NCI-H2107 treated with DMSO at 0.1 percent for 48 hours (cell line): ENCODE measurements around the gene PLK3.
"Not testable (repeated sequence)": the region's sequence is repeated elsewhere in the genome, so short reads cannot be mapped to it uniquely, and the experiment has no call there.

Source experiments
- DNase-seq: peaks from one replicate; lab custom pipeline; 2025; ENCODE audit not compliant: unreplicated experiment; lab: John Stamatoyannopoulos, UW

The PLK3 gene

DNA sequence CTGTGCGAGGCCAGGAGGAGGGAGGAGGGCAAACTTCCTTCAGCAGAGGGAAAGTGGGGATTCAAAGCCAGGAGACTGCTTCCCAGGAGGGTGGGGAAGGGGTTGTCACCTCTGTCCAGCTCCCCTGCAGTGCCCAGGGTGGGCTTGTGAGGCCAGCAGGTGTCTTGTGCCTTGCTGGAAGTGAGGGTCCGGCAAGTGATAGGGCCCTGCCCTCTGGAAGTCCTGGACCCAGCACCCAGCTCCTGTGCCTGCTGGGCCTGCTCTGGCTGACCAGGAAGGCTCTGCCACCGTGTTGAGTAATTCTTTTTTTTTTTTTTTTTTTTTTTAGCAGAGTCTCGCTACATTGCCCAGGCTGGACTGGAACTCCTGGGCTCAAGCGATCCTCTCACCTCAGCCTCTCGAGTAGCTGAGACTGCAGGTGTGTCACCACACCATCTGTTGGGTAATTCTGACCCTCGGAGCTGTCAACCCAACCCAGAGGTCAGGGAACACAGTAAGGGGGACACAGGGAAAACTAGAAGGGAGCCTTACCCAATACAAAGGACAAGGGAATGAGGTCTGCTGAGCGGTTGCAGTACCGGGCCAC, 13.2 kb upstream of the PLK3 start:
- no peak for DNase-seq

- DNase-seq, result no peak
Observed at GRCh38 chr1:44787506-44787905, 12.7 kb upstream of the PLK3 start.

DNA sequence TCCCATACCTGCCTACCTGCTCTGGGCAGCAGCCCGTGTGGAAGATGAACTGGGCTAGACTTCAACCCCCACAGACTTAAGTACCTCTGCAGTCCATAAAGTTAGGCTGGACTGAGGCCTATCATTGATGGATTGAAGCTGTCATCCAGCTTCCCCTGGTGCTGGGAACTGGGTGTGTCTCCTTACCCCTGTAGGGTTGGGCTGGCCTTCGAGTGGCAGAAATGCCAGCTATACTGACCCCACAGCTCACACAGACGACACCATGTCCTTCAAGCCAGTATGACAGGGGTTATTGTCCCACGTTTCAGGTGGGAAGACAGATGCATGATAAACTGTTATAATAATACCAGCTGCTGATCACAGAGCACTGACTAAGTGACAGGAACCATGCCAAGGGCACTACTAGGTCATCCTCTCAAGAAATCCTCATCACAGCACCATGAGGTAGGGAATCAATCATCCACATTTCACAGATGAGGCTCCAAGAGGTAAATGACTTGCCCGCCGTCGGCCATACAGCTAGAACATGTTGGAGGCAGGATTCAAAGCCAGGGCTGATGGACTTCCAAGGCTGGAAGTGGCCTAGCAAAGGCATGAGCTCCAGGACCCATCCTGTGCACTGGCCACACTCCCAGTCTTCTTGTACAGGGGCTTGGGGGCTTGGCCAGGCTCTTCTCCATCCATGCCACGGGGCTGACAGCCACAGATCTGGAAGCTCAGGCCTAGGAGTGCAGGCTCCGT, 11.9 kb upstream of the PLK3 start, which contains the start of gene BEST4:
Gene BEST4, minus strand, starts transcription at position 51 of the 741 bp plus-strand sequence. CDS start 465 bp downstream, outside the sequence.
- no peak for DNase-seq

DNA sequence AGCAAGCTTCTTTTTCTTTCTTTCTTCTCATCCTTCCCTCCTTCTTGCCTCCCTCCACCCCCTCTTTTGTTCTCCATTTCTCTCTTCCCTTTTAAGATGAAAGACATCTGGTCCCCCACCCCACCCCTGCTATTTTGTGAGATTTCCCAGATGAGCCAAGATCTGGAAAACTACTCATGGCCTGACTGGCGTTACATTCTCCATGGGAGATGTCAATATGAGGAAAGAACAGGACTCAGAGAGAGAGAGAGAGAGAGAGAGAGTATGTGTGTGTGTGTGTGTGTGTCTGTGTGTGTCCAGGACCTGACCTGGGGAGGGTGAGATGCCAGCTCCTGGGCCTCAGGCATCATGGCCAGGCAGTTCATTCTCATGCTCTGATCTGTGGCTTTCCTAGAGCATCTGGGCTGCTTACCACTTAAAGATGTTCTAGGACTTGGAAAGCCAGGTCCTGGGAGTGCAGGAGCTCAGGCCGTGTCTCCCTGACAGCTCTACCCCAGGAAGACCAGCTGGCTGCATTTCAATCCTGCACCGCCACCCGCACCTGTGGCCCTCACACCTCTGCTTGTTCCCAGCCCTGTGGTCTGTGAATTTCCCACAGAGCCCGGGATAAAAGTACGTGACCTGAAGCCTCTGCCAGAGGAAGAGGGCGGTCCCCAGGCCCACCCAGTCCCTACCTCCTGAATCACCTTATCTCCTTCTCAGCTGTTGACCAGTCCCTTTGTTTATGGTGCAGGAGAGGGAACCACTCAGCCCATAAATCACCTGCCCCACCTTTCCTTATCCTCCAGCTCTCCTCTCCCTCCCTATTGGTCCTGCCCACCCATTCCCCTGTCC, 9.0 kb upstream of the PLK3 start:
- no peak for DNase-seq

- DNase-seq, result no peak
Observed at GRCh38 chr1:44792736-44793502, 7.3 kb upstream of the PLK3 start.

DNA sequence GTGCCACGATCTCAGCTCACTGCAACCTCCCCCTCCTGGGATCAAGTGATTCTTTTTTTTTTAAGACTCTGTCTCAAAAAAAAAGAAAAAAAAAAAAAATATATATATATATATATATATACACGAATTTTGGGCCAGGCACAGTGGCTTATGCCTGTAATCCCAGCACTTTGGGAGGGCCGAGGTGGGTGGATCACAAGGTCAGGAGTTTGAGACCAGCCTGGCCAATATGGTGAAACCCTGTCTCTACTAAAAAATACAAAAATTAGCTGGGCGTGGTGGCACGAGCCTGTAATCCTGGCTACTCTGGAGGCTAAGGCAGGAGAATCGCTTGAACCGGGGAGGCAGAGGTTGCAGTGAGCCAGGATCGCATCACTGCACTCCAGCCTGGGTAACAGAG, 2.3 kb upstream of the PLK3 start:
- not testable (repeated sequence) for DNase-seq

DNA sequence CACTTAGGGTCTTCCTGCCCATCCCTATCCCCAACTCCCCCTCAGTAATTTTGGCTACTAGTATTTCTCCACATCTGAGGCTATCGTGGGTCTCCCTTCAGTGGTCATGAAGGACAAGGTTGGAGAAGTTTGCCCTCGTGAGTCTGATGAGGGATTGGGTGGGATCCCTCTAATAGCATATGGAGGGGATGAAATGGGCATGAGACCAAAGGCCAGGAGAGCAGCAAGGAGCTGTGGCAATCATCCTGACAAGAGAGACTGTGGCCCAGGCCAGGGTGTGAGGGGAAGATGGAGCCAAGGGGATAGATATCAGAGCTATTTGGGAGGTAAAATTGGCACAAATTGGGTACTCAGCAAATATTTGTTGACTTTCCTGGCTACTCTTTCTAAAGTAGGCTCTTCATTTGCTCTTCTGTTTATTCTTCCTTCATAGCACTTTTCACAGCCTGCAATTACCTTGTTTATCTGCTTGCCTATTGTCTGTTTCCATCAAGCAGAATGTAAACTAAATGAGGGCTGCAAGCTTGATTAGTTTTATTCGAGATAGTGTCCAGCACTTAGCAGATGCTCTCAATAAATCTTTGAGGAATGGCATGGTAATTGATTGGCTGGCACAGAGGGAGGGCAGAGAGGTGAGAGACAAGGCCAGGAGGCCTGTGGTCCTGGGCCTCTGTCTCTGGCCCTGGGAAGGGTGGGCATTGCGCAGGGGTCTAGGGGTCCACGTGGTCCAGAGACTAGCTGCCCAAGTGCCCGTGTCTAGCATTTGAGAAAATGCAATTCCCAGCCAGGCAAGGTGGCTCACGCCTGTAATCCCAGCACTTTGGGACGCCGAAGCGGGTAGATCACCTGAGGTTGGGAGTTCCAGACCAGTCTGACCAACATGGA, 1.5 kb upstream of the PLK3 start:
- DNase-seq, result no peak

DNA sequence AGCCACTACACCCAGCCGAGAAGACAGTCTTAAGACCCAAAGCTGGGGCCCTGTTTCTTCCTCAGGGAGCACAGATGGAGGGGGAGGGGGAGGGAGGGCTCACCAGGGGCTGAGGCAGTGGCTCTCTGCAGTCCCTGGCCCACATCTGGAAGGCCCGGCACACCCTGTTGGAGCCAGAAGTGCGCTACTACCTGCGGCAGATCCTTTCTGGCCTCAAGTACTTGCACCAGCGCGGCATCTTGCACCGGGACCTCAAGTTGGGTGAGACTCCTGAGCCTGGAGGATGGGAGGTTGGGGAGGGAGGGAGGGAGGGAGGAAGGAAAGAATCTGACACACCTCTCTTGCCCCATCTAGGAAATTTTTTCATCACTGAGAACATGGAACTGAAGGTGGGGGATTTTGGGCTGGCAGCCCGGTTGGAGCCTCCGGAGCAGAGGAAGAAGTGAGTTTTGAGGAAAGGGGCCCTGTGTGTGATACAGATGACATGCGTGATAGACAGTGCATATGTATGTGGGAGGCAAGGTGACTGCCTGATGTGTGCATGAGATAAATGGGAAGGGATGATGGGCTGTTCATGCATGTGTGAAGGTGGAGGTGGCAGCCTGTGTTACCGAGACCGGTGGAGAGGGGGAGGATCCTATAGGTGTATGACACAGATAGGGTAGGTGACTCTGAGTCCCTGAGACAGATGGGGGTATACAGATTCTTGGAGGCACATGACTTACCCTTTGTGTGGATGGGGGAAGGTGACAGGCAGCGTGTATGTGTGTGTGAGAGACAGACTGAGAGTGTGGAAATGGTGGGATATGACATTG, 1.5 kb downstream of the PLK3 start:
- DNase-seq, result no peak

DNA sequence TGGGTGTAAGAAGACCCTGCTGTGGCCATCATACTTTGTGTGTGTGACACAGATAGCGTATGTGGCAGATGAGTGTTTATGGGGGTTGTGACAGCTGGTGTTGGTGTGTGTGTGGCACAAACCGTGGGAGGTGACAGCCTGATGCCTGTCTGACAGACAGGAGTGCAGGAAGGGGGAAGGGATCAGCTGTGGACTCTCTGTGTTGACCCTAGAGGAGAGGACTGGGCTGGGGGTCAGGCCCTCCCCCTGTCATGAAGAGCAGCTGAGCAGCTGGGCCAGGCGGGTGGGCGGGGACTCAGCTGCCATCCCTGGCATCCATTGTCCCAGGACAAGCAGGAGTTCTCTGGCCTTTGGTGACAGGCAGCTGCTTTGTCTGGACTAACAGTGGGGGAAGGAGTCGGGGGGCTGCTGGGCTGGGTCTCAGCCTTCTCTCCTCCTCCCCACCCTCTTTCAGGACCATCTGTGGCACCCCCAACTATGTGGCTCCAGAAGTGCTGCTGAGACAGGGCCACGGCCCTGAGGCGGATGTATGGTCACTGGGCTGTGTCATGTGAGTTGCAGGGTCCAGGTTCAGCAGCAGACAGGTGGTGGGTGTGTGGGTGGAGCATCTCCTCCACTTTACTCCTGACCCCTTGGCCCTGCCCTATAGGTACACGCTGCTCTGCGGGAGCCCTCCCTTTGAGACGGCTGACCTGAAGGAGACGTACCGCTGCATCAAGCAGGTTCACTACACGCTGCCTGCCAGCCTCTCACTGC, 2.3 kb downstream of the PLK3 start:
- no peak for DNase-seq

GRCh38 chr1:44803062-44803311, 2.8 kb downstream of the PLK3 start:
- no peak for DNase-seq

DNA sequence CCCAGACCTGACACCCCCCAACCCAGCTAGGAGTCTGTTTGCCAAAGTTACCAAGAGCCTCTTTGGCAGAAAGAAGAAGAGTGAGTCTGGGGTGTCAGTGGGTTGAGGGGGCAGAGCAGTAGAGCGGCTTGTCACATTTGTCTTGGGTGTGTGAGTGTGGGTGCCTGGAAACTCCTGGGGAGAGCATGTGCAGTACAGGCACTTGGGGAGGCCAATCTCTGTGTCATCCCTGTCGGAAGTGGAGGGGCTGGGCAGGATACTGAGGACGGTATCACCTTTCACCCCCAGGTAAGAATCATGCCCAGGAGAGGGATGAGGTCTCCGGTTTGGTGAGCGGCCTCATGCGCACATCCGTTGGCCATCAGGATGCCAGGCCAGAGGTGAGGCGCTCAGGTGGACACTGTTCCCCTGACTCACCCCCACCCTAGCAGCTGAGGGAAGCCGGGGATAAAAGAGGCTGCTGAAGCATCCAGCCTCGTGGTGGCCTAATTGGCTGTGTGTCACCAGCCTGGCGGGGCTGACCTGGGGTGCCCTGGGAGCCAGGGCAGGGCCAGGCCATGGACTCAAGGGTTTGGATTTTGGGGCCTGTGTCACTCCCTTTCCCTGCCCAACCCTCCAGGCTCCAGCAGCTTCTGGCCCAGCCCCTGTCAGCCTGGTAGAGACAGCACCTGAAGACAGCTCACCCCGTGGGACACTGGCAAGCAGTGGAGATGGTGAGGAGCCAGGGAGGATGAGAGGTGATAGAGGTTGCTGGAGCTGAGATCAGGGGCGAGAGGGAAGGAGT, 3.3 kb downstream of the PLK3 start:
- no peak for DNase-seq

- DNase-seq, result no peak
Observed at GRCh38 chr1:44805311-44806024, 5.3 kb downstream of the PLK3 start.

DNA sequence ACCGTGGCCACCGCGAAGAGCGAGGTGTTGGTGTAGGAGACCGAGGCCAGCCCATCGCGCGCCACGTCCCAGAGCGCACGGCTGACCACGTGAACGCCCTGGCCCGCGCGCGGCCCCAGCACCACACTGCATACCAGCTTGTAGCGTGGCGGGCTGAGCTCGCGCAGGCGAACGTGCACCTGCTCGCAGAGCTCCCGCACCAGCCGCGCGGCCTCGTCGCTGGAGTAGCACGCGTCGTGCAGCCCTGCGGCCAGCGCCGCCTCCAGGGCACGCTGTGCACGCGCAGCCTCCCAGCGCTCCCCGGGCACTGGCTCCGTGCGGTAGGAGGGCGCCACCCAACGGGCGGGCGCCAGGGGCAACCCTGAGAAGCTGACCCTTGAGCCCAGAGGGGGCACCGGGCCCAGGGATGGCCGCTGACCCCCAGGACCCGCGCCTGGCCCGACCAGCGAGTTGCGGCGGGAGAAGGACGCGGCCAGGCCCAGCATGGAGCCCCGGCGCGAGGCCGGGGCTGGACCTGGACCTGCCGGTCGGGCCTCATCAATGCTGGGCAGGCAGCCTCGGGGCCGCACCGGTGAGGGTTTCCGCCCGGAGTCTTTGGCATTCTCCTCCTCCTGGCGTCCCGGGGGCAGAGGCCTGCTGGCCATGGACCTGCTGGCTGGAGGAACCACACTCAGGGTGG, 6.0 kb downstream of the PLK3 start:
- DNase-seq, result no peak

- no peak for DNase-seq
Observed at GRCh38 chr1:44806704-44807363, 6.7 kb downstream of the PLK3 start, which contains the start of gene DYNLT4. Gene DYNLT4, minus strand, starts transcription at chr1:44807351. Its CDS starts 683 bp downstream, at chr1:44806668.

GRCh38 chr1:44807364-44808062, 7.3 kb downstream of the PLK3 start:
- DNase-seq, result no peak
